HCT116 (cell line): ENCODE data around the gene TEX30. TPM values are rescaled to one million over a fixed set of nuclear protein-coding genes. Genes with fewer than 3 reads are reported as not detected.

ENCODE experiments used
- ATAC-seq: fragments of 200-7000 bp; cut with Tn5 transposase; 2 replicates; pipeline ENCODE4 v1.9.1; 2020; ENCODE audit warnings: mild to moderate bottlenecking, moderate library complexity
- Bru-seq: library from RNA; stranded (reverse); fragments of 400-500 nt; gene quantifications from one replicate; lab custom pipeline; 2021; lab: Mats Ljungman, UMichigan
- BruChase-seq, 2 experiments: library from RNA; stranded (reverse); fragments of 400-500 nt; gene quantifications; one replicate each; lab custom pipeline; 2021; lab: Mats Ljungman, UMichigan
- BruUV-seq: library from RNA; stranded (reverse); fragments of 400-500 nt; replicated peaks from 2 replicates; lab custom pipeline; 2021; lab: Mats Ljungman, UMichigan
- CTCF ChIA-PET: fragments of 300-600 bp; sonication (Branson Sonifier 250); formaldehyde crosslinking; loops from one replicate; lab custom pipeline; 2021; ENCODE audit warnings: antibody characterized with exemption; lab: Charles Lee
- POLR2A ChIA-PET: fragments of 300-600, 350-600 bp; sonication (Branson Sonifier 250); formaldehyde crosslinking; loops from one replicate; lab custom pipeline; 2021; ENCODE audit warnings: antibody characterized with exemption; lab: Charles Lee
- RAD21 ChIA-PET, 2 experiments: fragments of 300-600 bp; sonication (Branson Sonifier 250); formaldehyde crosslinking; loops; one replicate each; lab custom pipeline; 2023; ENCODE audit warnings: low total read pairs in 2 of 2; ENCODE audit not compliant: uncharacterized antibody in 2 of 2, unreplicated experiment in 2 of 2, low non-redundant PET in 1 of 2; lab: Charles Lee
- DNase-seq: peaks from one replicate; pipeline ENCODE4 v3.0.0-alpha.2; 2010; ENCODE audit warnings: low read depth, low spot score
- H2AFZ ChIP-seq: fragments of 200-600 bp; shearing (Covaris generic), sonication (generic); 2 replicates; pipeline ENCODE4 v1.6.1; 2017; ENCODE audit warnings: low read depth, mixed run types, mixed read lengths, antibody characterized with exemption, low read length; ENCODE audit not compliant: poor library complexity, severe bottlenecking
- H3K27ac ChIP-seq: 2 replicates; pipeline ENCODE4 v1.5.1; 2012; ENCODE audit warnings: low read depth, low read length
- H3K27me3 ChIP-seq: fragments of 200-600 bp; sonication (generic); 2 replicates; pipeline ENCODE4 v1.6.1; 2016; ENCODE audit warnings: mixed run types, low read length, mixed read lengths; ENCODE audit not compliant: insufficient read depth
- H3K36me3 ChIP-seq, 2 experiments: fragments of 200-500 bp in 1 of 2; fragments of 200-600 bp in 1 of 2; sonication (Bioruptor generic) in 1 of 2; sonication (generic) in 1 of 2; 2 replicates each; pipeline versions ENCODE4 v1.5.1 to v1.6.1; 2014 to 2016; ENCODE audit warnings: low read length in 2 of 2, inconsistent platforms in 1 of 2, mixed read lengths in 1 of 2, mixed run types in 1 of 2; ENCODE audit not compliant: insufficient read depth in 2 of 2, control insufficient read depth in 1 of 2
- H3K4me1 ChIP-seq, 2 experiments: fragments of 200-600 bp in 1 of 2; sonication (generic) in 1 of 2; 2 replicates each; pipeline versions ENCODE4 v1.5.1 to v1.6.1; 2012 to 2017; ENCODE audit warnings: low read length in 2 of 2, inconsistent platforms in 1 of 2, mild to moderate bottlenecking in 1 of 2, mixed read lengths in 1 of 2, mixed run types in 1 of 2, moderate library complexity in 1 of 2; ENCODE audit not compliant: insufficient read depth in 2 of 2, control insufficient read depth in 1 of 2
- H3K4me2 ChIP-seq: fragments of 200-600 bp; sonication (generic); 2 replicates; pipeline ENCODE4 v1.6.1; 2017; ENCODE audit warnings: mixed run types, low read length, mixed read lengths
- H3K4me3 ChIP-seq, 2 experiments: fragments of 200-600 bp in 1 of 2; sonication (generic) in 1 of 2; replicated peaks in 1 of 2; 2 replicates each; pipeline ENCODE4 v1.5.1; 2011 to 2016; ENCODE audit warnings: low read length in 2 of 2, control low read depth in 1 of 2, low read depth in 1 of 2, mild to moderate bottlenecking in 1 of 2, mixed read lengths in 1 of 2, mixed run types in 1 of 2
- H3K79me2 ChIP-seq: fragments of 200-600 bp; sonication (generic); 2 replicates; pipeline ENCODE4 v1.6.1; 2017; ENCODE audit warnings: mild to moderate bottlenecking, mixed run types, low read length, moderate library complexity, mixed read lengths; ENCODE audit not compliant: insufficient read depth
- H3K9ac ChIP-seq: fragments of 200-600 bp; sonication (generic); 2 replicates; pipeline ENCODE4 v1.6.1; 2016; ENCODE audit warnings: low read length, mixed read lengths
- H3K9me2 ChIP-seq: fragments of 200-600 bp; sonication (generic), shearing (Covaris generic); 2 replicates; pipeline ENCODE4 v1.6.1; 2017; ENCODE audit warnings: mixed run types, mild to moderate bottlenecking, moderate library complexity; ENCODE audit not compliant: insufficient read depth
- H3K9me3 ChIP-seq, 2 experiments: fragments of 200-500 bp in 1 of 2; fragments of 200-600 bp in 1 of 2; sonication (Bioruptor generic) in 1 of 2; sonication (generic) in 1 of 2; 2 replicates each; pipeline ENCODE4 v1.6.1; 2014 to 2017; ENCODE audit warnings: low read length in 2 of 2, mixed read lengths in 2 of 2, inconsistent platforms in 1 of 2, low read depth in 1 of 2, mild to moderate bottlenecking in 1 of 2, mixed run types in 1 of 2, moderate library complexity in 1 of 2; ENCODE audit not compliant: control insufficient read depth in 1 of 2, insufficient read depth in 1 of 2
- H4K20me1 ChIP-seq: fragments of 200-600 bp; sonication (generic), shearing (Covaris generic); 2 replicates; pipeline ENCODE4 v1.6.1; 2017; ENCODE audit warnings: mixed run types, mild to moderate bottlenecking, moderate library complexity; ENCODE audit not compliant: insufficient read depth
- ATF3 ChIP-seq: IDR thresholded peaks from 2 replicates; pipeline ENCODE4 v1.6.1; 2012
- CBX3 ChIP-seq: IDR thresholded peaks from 2 replicates; pipeline ENCODE4 v1.6.1; 2012; ENCODE audit warnings: low read depth
- CEBPB ChIP-seq: IDR thresholded peaks from 2 replicates; pipeline ENCODE4 v1.6.1; 2012; ENCODE audit warnings: low read depth
- EGR1 ChIP-seq: IDR thresholded peaks from 2 replicates; pipeline ENCODE4 v1.6.1; 2012; ENCODE audit warnings: low read depth
- FOSL1 ChIP-seq: IDR thresholded peaks from 2 replicates; pipeline ENCODE4 v1.6.1; 2012; ENCODE audit warnings: low read depth
- JUND ChIP-seq: IDR thresholded peaks from 2 replicates; pipeline ENCODE4 v1.6.1; 2012
- MAX ChIP-seq: IDR thresholded peaks from 2 replicates; pipeline ENCODE4 v1.6.1; 2012
- POLR2AphosphoS5 ChIP-seq: IDR thresholded peaks from 2 replicates; pipeline ENCODE4 v1.6.1; 2011; ENCODE audit warnings: mild to moderate bottlenecking, low read depth, low read length, moderate library complexity
- RAD21 ChIP-seq: IDR thresholded peaks from 2 replicates; pipeline ENCODE4 v1.6.1; 2012; ENCODE audit warnings: low read depth, mild to moderate bottlenecking
- SIN3A ChIP-seq: IDR thresholded peaks from 2 replicates; pipeline ENCODE4 v1.6.1; 2012; ENCODE audit warnings: low read depth
- SRF ChIP-seq: IDR thresholded peaks from 2 replicates; pipeline ENCODE4 v1.6.1; 2012; ENCODE audit warnings: low read depth
- ZBTB33 ChIP-seq: IDR thresholded peaks from 2 replicates; pipeline ENCODE4 v1.6.1; 2011; ENCODE audit warnings: mild to moderate bottlenecking, low read length, moderate library complexity; ENCODE audit not compliant: insufficient replicate concordance; ENCODE audit errors: extremely low read depth
- ZFX ChIP-seq: fragments of 450-650 bp; IDR thresholded peaks from 2 replicates; pipeline ENCODE4 v1.6.1; 2017
- ZNF274 ChIP-seq: fragments of 200-500 bp; sonication (Bioruptor generic); IDR thresholded peaks from 2 replicates; pipeline ENCODE4 v1.6.1; 2014; ENCODE audit warnings: mild to moderate bottlenecking, low read depth, low read length, inconsistent platforms
- intact Hi-C: fragments of 100-400 bp; cut with micrococcal nuclease; formaldehyde crosslinking; loops from 2 replicates; pipeline ENCODE4 v1.10.0; 2022
- long read RNA-seq: library from polyadenylated mRNA; unstranded; transcript quantifications from one replicate; pipeline ENCODE4 v2.0.0, GENCODE V29; 2021; ENCODE audit not compliant: unreplicated experiment
- polyA plus RNA-seq: library from polyadenylated mRNA; unstranded; fragments of >200 nt; gene quantifications from 2 replicates; pipeline ENCODE4 v1.2.1, GENCODE V29; 2012; ENCODE audit warnings: missing spikeins
- total RNA-seq: library from RNA; stranded (reverse); gene quantifications from one replicate; pipeline ENCODE4 v1.2.1, GENCODE V29; 2021; ENCODE audit not compliant: unreplicated experiment
- TF ChIP-seq, protein P1 (sequence below): IDR thresholded peaks from 2 replicates; pipeline ENCODE4 v1.6.1; 2012; ENCODE audit warnings: low read depth
- TF ChIP-seq, protein P2 (sequence below), 3 experiments: fragments of 200-600 bp in 1 of 3; sonication (generic) in 1 of 3; IDR thresholded peaks in 2 of 3; conservative IDR thresholded peaks in 1 of 3; 2 replicates each; pipeline ENCODE4 v1.5.1; 2012 to 2017; ENCODE audit warnings: low read depth in 2 of 3, low read length in 2 of 3, antibody characterized with exemption in 1 of 3, borderline replicate concordance in 1 of 3, control low read depth in 1 of 3, mild to moderate bottlenecking in 1 of 3, mixed read lengths in 1 of 3, mixed run types in 1 of 3, moderate library complexity in 1 of 3; ENCODE audit not compliant: insufficient read depth in 1 of 3

TEX30 gene
- total RNA-seq = 22.3 TPM
- polyA plus RNA-seq = 4.2 and 9.6 TPM in 2 replicates
- Bru-seq, nascent RNA = percentile 73 among the genes with signal in this experiment
- percentile 83 among the genes with signal in this experiment for BruChase-seq, experiment 1, labeled RNA remaining after a 6-hour chase
- BruChase-seq, experiment 2, labeled RNA remaining after a 2-hour chase = percentile 74 among the genes with signal in this experiment
- long read RNA-seq, transcript TEX30-206 (6 exons, 1,165 nt) = major isoform, 20 of 50 reads
- long read RNA-seq, transcript TEX30-202 (5 exons, 1,038 nt) = minor isoform, 11 of 50 reads
- long read RNA-seq, partial matches to known transcripts = 10 of 50 reads
- long read RNA-seq, other reads (novel, unspliced or antisense) = 7 of 50 reads

- H3K4me1 ChIP-seq = peaks cover 0 to 25% of the 10 kb centered on the region in 2 experiments; a peak in 2 of 4 replicates
- no peak within 1 kb of the TSS for H2AFZ ChIP-seq
- ATAC-seq = peak; percentile 96
- no TSS peak for BruUV-seq
- H3K9ac ChIP-seq = peak within 1 kb of the TSS; percentile 87
- H3K27me3 ChIP-seq = no peaks in the 10 kb centered on the region
- CTCF ChIA-PET = interaction anchor here (1.3 to 2.0 kb wide), 2 partner anchors 49 to 74 kb away, joined by 4 read pairs; no protein-coding TSS in a partner anchor
- peak within 1 kb of the TSS; percentile 77 for H3K27ac ChIP-seq
- no peaks in the 10 kb centered on the region for H3K9me3 ChIP-seq
- H3K79me2 ChIP-seq = peaks cover 24% of the 10 kb centered on the region
- peak within 1 kb of the TSS; percentile 96 for H3K4me2 ChIP-seq
- intact Hi-C loops = loop anchor here (2.0 kb wide), 1 partner anchor 73 kb away; the partner anchor contains the start of gene ERCC5
- POLR2A ChIA-PET = interaction anchor here (1.0 to 1.5 kb wide), 5 partner anchors 15 to 178 kb away, joined by 3 to 8 read pairs (median 4); partner anchors contain the start of genes ERCC5 and TPP2
- DNase-seq = peak; percentile 40
- peak within 1 kb of the TSS; percentile 57 to 85 for H3K4me3 ChIP-seq
- H3K36me3 ChIP-seq = 0 out of 4 replicates have a peak, but pooled peaks cover 0 to 3% of the 10 kb centered on the region in 2 experiments
- no peaks in the 10 kb centered on the region for H4K20me1 ChIP-seq
- H3K9me2 ChIP-seq = no peaks in the 10 kb centered on the region
- RAD21 ChIA-PET = interaction anchor here in 1 of 2 experiments (1.0 kb wide), 1 partner anchor 49 kb away, joined by 4 read pairs; no protein-coding TSS in a partner anchor
- no peak for TF ChIP-seq ZNF274
- TF ChIP-seq EGR1 = no peak
- TF ChIP-seq SIN3A = peak; percentile 72
- no peak for TF ChIP-seq ZBTB33
- no peak for TF ChIP-seq SRF
- TF ChIP-seq CBX3 = peak; percentile 73; the same call in 1 of the 2 replicates
- no peak for TF ChIP-seq RAD21
- peak; percentile 84 for TF ChIP-seq MAX
- peak; percentile 7; the same call in 1 of the 2 replicates for TF ChIP-seq JUND
- TF ChIP-seq, protein P1, sequence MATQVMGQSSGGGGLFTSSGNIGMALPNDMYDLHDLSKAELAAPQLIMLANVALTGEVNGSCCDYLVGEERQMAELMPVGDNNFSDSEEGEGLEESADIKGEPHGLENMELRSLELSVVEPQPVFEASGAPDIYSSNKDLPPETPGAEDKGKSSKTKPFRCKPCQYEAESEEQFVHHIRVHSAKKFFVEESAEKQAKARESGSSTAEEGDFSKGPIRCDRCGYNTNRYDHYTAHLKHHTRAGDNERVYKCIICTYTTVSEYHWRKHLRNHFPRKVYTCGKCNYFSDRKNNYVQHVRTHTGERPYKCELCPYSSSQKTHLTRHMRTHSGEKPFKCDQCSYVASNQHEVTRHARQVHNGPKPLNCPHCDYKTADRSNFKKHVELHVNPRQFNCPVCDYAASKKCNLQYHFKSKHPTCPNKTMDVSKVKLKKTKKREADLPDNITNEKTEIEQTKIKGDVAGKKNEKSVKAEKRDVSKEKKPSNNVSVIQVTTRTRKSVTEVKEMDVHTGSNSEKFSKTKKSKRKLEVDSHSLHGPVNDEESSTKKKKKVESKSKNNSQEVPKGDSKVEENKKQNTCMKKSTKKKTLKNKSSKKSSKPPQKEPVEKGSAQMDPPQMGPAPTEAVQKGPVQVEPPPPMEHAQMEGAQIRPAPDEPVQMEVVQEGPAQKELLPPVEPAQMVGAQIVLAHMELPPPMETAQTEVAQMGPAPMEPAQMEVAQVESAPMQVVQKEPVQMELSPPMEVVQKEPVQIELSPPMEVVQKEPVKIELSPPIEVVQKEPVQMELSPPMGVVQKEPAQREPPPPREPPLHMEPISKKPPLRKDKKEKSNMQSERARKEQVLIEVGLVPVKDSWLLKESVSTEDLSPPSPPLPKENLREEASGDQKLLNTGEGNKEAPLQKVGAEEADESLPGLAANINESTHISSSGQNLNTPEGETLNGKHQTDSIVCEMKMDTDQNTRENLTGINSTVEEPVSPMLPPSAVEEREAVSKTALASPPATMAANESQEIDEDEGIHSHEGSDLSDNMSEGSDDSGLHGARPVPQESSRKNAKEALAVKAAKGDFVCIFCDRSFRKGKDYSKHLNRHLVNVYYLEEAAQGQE = no peak
- TF ChIP-seq, protein P2, sequence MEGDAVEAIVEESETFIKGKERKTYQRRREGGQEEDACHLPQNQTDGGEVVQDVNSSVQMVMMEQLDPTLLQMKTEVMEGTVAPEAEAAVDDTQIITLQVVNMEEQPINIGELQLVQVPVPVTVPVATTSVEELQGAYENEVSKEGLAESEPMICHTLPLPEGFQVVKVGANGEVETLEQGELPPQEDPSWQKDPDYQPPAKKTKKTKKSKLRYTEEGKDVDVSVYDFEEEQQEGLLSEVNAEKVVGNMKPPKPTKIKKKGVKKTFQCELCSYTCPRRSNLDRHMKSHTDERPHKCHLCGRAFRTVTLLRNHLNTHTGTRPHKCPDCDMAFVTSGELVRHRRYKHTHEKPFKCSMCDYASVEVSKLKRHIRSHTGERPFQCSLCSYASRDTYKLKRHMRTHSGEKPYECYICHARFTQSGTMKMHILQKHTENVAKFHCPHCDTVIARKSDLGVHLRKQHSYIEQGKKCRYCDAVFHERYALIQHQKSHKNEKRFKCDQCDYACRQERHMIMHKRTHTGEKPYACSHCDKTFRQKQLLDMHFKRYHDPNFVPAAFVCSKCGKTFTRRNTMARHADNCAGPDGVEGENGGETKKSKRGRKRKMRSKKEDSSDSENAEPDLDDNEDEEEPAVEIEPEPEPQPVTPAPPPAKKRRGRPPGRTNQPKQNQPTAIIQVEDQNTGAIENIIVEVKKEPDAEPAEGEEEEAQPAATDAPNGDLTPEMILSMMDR (IDR thresholded peaks at IDR 0.05 in 2 of 3, conservative IDR thresholded peaks at IDR 0.05 in 1 of 3; ENCODE audit: borderline replicate concordance in 1 of 3, insufficient read depth in 1 of 3, low read depth in 2 of 3, low read length in 2 of 3) = no peak
- TF ChIP-seq ZFX = peak; percentile 24; the same call in 1 of the 2 replicates
- no peak for TF ChIP-seq CEBPB
- peak; percentile 97 for TF ChIP-seq POLR2AphosphoS5
- TF ChIP-seq ATF3 = no peak
- TF ChIP-seq FOSL1 = no peak
These were observed at the start of gene TEX30 for GRCh38 chr13:102773441-102774213. Gene TEX30 (minus strand): TSS chr13:102773786. CDS start chr13:102770026, 3,760 bp downstream.
